CD4-positive, alpha-beta T cell treated with Interleukin-15 for 4 hours (primary cell): ENCODE data around the gene USP10.

Experiments
- DNase-seq: peaks from one replicate; pipeline ENCODE4 v3.0.0-alpha.2; 2020; ENCODE audit warnings: low spot score

Gene USP10, protein sequence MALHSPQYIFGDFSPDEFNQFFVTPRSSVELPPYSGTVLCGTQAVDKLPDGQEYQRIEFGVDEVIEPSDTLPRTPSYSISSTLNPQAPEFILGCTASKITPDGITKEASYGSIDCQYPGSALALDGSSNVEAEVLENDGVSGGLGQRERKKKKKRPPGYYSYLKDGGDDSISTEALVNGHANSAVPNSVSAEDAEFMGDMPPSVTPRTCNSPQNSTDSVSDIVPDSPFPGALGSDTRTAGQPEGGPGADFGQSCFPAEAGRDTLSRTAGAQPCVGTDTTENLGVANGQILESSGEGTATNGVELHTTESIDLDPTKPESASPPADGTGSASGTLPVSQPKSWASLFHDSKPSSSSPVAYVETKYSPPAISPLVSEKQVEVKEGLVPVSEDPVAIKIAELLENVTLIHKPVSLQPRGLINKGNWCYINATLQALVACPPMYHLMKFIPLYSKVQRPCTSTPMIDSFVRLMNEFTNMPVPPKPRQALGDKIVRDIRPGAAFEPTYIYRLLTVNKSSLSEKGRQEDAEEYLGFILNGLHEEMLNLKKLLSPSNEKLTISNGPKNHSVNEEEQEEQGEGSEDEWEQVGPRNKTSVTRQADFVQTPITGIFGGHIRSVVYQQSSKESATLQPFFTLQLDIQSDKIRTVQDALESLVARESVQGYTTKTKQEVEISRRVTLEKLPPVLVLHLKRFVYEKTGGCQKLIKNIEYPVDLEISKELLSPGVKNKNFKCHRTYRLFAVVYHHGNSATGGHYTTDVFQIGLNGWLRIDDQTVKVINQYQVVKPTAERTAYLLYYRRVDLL

GRCh38 chr16:84699712-84700445 is at the start of gene USP10:
Gene USP10, plus strand, starts transcription at chr16:84700000. Its CDS starts 91 bp downstream, at chr16:84700091.
- DNase-seq, result peak; percentile 84

GRCh38 chr16:84650062-84650991 is 49.5 kb upstream of the USP10 start:
- DNase-seq, result no peak

DNA sequence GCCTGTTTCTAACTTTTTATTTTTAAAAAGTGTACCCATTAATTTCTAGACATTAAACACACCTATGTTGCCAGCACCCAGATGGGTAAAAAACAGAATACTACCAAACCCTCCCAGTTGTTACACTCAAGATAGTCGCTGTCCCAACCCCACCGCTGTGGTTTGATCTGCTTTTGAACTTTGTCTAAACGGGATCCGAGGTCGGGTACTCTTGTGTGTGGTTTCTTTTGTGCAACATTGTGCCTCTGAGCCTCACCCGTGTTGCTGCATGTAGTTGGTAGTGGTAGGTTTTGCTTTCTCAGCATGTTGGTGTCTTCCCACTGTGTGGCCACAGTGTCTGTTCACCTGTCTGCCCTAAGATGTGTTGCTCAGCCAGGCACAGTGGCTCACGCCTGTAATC is 47.2 kb upstream of the USP10 start:
- DNase-seq, result peak; percentile 34

GRCh38 chr16:84654238-84654637 is 45.6 kb upstream of the USP10 start:
- DNase-seq, result no peak

DNA sequence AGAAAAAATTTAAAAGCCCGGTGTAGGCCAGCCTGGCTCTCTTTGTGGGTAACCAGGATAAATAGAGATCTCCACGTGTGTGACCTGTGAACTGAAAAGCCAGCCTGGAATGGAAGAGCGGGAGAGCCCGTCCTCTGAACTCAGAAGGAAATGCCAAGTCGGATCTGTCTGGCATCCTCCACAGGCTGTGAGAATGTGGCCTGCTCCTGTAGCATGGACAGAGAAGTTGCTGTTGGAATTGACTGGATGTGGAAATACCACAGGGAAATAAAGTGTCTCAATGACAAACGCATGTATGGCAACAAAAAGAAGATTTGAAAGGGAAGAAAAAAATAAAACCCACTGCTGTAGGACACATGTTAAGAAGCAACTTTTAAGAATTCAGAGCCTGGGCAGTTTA is 44.8 kb upstream of the USP10 start:
- no peak for DNase-seq

GRCh38 chr16:84656649-84657048 is 43.2 kb upstream of the USP10 start:
- DNase-seq, result no peak

- DNase-seq, result no peak
Measured at GRCh38 chr16:84657229-84657837, 42.5 kb upstream of the USP10 start.

DNA sequence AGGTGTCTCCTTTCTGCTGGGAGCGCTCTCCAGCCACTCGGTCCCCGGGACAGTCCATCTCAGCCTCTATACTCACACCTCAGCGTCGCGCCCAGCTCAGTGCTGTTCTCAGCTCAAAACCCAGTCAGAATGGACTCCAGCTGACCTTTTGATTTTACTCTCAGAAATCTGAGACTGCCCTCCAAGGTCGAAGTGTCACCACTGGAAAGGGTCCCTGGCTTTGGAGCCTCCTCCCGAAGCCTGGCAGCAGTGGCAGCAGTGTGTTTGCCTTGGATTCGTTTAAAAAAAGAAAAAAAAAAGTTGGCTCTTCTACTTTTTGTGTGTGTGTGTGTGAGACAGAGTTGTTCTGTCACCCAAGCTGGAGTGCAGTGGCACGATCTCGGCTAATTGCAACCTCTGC is 41.1 kb upstream of the USP10 start:
- no peak for DNase-seq

DNA sequence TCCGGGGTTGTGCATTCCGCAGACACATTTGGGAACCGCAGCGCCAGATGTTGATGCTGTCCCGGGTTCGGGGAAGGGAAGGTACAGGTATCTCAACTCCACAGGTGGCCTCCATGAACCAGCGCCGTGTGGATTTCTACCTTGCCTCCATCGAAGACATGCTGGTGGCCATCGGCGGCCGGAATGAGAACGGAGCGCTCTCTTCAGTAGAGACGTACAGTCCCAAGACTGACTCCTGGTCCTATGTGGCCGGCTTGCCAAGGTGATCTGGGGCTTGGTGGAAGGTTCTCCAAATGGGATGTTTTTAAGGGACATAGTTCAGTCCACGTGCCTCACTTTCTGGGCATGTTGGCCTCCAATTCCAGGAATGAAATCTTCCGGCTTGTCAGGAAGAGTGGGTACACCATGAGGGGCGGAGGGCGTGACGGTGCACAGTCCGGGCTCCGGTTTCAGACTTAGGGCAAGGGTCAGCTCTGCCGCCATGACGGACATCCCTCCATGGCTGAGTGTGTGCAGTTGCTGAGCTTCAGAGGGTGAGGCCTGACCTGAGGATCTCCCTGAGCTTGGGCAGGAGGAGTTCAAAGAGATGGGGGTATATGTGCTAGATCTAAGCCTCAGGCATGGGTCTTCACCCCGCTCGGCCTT is 40.0 kb upstream of the USP10 start:
- DNase-seq, result no peak

GRCh38 chr16:84660973-84661372 is 38.8 kb upstream of the USP10 start:
- DNase-seq, result no peak

DNA sequence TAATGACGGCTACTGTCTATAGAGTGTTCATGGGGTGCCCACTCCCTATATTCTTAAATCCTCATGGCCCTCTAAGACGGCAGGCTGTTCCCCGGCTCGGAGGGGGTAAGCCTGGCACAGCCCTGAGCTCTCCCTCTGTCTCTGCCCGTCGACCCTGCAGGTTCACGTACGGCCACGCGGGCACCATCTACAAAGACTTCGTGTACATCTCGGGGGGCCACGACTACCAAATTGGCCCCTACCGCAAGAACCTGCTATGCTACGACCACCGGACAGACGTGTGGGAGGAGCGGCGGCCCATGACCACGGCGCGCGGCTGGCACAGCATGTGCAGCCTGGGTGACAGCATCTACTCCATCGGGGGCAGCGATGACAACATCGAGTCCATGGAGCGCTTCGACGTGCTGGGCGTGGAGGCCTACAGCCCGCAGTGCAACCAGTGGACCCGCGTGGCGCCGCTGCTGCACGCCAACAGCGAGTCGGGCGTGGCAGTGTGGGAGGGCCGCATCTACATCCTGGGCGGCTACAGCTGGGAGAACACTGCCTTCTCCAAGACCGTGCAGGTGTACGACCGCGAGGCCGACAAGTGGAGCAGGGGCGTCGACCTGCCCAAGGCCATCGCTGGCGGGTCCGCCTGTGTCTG is 38.3 kb upstream of the USP10 start:
- no peak for DNase-seq

DNA sequence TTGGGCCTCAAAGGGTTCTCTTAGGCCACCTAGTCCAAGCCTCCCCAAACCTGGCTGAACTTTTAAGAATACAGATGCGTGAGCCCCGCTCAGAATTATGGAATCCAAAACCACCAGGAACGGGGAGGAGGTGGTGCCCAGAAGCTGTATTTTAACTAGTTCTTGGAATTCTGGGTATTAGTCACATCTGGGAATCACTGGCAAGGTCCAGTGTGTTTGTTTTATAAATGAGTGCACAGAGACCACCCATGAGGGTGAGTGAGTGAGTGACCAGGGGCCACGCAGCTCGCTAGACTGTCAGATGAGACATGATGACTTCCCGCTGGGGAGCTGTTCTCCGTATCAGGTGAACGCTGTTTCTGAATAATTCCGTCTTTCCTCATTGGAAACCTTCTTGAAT is 37.3 kb upstream of the USP10 start:
- DNase-seq, result no peak

DNA sequence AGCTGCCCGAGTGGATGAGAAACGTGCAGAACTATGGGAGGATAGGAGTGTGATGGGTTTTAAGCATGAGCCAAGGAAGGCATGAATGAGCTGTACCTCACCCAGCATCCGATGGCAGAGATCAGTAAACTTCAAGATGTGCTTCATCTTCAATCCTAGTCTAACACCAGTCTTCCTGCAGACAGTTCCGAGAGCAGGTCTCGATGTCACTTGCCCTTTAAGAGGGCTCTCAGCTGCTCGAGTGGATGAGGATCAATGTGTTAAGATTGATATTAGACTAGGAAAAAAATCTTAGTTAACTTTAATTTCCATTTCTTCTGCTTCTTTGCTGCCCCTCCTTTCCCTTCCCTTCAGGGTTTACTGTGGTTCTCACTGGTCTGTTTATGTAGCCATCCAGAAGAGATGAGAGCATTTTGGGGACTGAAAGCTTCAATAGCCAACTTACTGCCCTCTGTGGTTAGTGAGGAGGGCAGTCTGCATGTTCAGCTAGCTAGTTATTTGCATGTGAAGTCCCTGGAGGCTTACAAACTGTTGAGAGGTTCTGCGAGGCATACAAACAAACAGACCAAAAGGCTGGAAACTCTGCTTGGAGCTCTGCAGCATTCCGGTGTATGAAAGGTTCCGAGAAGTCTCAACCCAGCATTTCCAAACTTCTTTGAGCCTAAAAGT is 36.2 kb upstream of the USP10 start:
- DNase-seq, result no peak

- DNase-seq, result no peak
Measured at GRCh38 chr16:84665359-84665758, 34.4 kb upstream of the USP10 start.

DNA sequence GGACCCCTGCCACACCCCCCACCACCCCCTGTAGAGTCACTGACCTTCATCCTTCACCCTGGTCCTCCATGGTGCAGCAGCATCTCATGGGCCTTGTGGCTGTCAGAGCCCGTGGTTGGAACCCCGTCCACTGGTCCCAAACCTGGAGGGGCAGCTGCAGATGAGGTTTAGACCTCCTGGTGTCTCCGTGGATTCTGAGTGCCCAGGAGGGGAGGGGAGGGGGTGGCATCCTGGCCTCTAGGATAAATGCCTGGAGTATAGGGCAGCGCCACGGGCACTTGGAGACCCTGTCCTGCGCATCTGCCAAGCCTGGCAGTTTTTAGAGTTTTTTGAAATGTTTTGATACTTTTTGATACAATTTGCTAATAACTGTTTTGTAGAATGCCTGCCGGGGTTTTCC is 34.0 kb upstream of the USP10 start:
- DNase-seq, result no peak

- DNase-seq, result no peak
Measured at GRCh38 chr16:84667600-84668309, 32.0 kb upstream of the USP10 start.

DNA sequence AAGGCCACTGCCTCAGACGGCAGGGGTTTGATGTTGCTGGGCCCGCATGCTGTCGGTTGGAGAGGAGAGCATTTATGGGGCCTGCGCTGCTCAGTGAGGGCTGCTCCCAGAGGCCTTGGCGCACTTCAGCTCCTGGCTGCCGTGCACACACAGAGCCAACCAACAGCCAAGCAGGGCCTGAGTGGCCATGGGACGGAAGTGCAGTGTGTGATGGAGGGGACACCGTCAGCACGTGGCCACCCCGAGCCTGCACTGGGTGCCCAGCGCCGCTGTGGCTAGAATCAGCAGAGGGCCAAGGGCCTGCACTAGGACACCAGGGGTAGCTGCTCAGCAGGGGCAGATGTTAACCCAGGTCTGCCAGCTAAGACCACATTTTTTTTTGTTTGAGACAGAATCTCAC is 29.7 kb upstream of the USP10 start:
- no peak for DNase-seq

DNA sequence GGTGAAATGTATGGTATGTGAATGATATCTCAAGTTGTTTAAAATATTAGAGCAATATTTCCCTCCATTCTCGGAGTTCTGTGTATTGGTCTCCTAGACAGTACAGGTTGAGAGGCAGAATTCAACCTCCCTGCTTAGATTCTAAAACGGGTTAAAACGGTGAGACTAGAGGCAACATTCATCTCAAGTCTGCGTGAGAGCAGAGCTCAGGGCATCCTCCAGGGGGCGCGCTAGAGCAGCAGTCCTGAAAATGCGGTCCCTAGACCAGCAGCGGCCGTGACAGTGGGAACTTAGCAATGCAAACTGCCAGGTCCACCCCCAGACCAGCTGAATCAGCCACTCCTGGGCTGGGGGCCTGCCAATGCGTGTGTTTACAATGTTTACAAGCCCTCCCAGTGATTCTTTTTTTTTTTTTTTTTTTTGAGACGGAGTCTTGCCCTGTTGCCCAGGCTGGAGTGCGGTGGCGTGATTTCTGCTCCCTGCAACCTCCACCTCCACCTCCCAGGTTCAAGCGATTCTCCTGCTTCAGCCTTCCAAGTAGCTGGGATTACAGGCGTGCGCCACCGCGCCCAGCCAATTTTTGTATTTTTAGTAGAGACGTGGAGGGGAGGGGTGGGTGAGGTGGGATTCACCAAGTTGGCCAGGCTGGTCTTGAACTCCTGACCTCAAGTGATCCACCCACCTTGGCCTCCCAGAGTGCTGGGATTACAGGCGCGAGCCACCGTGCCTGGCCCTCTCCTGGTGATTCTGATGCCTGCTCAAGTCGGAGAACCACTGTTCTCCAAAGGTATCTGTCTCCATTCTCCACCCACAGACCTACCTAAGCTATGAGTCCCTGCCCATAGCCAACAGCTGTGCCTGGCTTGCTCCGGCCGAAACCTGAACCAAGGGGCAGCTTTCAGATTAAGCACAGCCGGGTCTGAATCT is 27.3 kb upstream of the USP10 start:
- peak; percentile 80 for DNase-seq
